Fibroblast of mammary gland (primary cell): Measurements from ENCODE around the gene AASDH.
A peak's percentile ranks its signal among the peaks of the same experiment; 100 is the strongest.

Source experiments
- DNase-seq: peaks from one replicate; pipeline ENCODE4 v3.0.0-alpha.2; 2010; ENCODE audit warnings: low read depth
- H3K4me3 ChIP-seq: 2 replicates; pipeline ENCODE4 v1.5.1; 2011; ENCODE audit warnings: low read depth, mild to moderate bottlenecking, low read length, moderate library complexity; ENCODE audit not compliant: control insufficient read depth
- CTCF ChIP-seq: conservative IDR thresholded peaks from 2 replicates; pipeline ENCODE4 v1.5.1; 2011; ENCODE audit warnings: low read depth, low read length, inconsistent platforms; ENCODE audit not compliant: control insufficient read depth, insufficient read depth

Gene AASDH

GRCh38 chr4:56314207-56314915 is 72.9 kb downstream of the AASDH start:
- no peak for TF ChIP-seq CTCF
- no peak overlapping the region for H3K4me3 ChIP-seq
- DNase-seq: no peak

- no peak overlapping the region for H3K4me3 ChIP-seq
- no peak for DNase-seq
- no peak for TF ChIP-seq CTCF
Observed at GRCh38 chr4:56313132-56313531, 74.2 kb downstream of the AASDH start.

- no peak overlapping the region for H3K4me3 ChIP-seq
- TF ChIP-seq CTCF: no peak
- DNase-seq: no peak
Observed at GRCh38 chr4:56311299-56311975, 75.9 kb downstream of the AASDH start.

- no peak for TF ChIP-seq CTCF
- no peak overlapping the region for H3K4me3 ChIP-seq
- DNase-seq: no peak
Observed at GRCh38 chr4:56310401-56311125, 76.7 kb downstream of the AASDH start.

- no peak for DNase-seq
- H3K4me3 ChIP-seq: no peak overlapping the region
- no peak for TF ChIP-seq CTCF
Observed at GRCh38 chr4:56308384-56308783, 78.9 kb downstream of the AASDH start.

GRCh38 chr4:56307423-56307822 is 79.9 kb downstream of the AASDH start:
- TF ChIP-seq CTCF: no peak
- peak; percentile 11 for DNase-seq
- no peak overlapping the region for H3K4me3 ChIP-seq
